ENCODE results near the gene C2CD4C.

DNA sequence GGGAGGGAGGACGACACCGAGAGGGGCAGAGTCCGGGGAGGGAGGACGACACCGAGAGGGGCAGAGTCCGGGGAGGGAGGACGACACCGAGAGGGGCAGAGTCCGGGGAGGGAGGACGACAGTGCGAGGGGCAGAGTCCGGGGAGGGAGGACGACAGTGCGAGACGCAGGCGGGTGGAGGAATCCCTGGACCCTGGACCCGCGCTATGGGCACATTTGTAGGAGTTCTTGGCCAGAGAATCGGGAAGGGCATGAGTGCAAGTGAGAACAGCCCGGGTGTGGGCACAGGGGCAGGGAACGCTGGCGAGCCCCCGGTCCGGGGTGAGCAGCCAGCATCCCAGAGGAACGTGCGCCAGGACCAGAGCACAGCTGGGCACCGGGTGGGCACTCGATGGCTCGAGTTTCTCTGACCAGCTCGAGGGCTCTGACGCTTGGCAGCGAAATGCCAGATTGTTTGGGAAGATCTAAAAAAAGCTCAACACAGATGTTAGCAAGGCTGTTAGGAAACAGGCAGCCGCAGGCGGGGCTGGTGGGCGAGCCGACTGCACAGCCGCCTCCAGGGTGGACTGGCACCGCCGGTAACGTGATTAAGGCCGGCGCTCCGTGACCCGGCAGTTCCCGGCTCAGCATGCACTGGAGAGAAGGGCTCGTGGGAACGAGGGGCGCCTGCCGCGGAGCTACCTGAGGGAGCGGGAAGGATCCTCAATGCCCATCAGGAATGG is 17.9 kb upstream of the C2CD4C start:
- TF ChIP-seq CTCF (IDR thresholded peaks at IDR 0.05 in 8 of 11, conservative IDR thresholded peaks at IDR 0.05 in 3 of 11) (no peak), POLR2AphosphoS5 (IDR thresholded peaks at IDR 0.05) (no peak)
